Erythroblast (primary cell): ENCODE data around the gene MOB1A.

ENCODE experiments used
- GATA1 ChIP-seq: IDR thresholded peaks from 2 replicates; pipeline ENCODE4 v1.6.1; 2011; ENCODE audit warnings: low read depth, mild to moderate bottlenecking, control low read depth, low read length, moderate library complexity
- POLR2A ChIP-seq: IDR thresholded peaks from 2 replicates; pipeline ENCODE4 v1.6.1; 2011; ENCODE audit warnings: mild to moderate bottlenecking, low read length

DNA sequence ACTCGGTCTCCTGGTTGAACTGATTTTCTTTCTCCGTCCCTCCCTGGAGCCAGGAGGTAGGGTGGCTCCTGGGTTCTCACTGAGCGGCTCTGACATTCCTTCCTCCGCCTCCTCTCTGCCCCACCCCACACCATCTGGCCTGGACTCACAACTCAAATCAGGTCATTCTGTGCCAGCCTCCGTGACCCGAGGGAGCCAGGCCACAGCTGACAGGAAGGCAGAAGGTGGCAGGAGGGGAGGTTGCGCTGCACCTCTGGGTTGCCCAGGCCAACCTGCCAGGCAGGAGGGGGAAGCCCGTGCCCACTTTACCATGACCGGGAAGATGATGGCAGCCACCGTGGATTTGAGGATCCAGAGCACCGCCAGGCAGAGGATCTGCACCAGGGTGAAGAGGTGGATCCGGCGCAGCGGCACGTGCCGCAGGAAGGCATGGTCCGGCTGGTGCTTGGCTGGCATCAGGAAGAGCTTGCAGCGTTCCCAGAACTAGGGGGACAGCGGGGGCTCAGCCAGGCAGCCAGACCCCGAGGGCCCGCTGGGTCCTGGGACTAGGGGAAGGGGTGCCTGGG lies 48.1 kb upstream of the MOB1A start:
- TF ChIP-seq POLR2A = no peak
- TF ChIP-seq GATA1 = no peak
